HepG2 (cell line): ENCODE data around the gene TACO1. TPM values are rescaled to one million over a fixed set of nuclear protein-coding genes. Genes with fewer than 3 reads are reported as not detected.

ENCODE experiments used
- CTCF ChIP-seq: sonication (generic); formaldehyde crosslinking; IDR thresholded peaks from 2 replicates; pipeline ENCODE4 v1.5.0; 2020; ENCODE audit warnings: mild to moderate bottlenecking, missing genetic modification reagents, moderate library complexity
- DNMT3B ChIP-seq: conservative IDR thresholded peaks from 2 replicates; pipeline ENCODE4 v1.6.1; 2016; ENCODE audit warnings: missing biosample characterization, control low read depth
- FOXK2 ChIP-seq: fragments of 450-650 bp; IDR thresholded peaks from 2 replicates; pipeline ENCODE4 v1.6.1; 2016
- FOXP1 ChIP-seq, 2 experiments: fragments of 450-650 bp in 1 of 2; IDR thresholded peaks; 2 replicates each; pipeline ENCODE4 v1.6.1; 2017 to 2018; ENCODE audit warnings: antibody characterized with exemption in 1 of 2
- KAT7 ChIP-seq: IDR thresholded peaks from 2 replicates; pipeline ENCODE4 v1.6.1; 2018; ENCODE audit warnings: borderline replicate concordance, missing compliant biosample characterization
- LBX2 ChIP-seq: sonication (generic); formaldehyde crosslinking; IDR thresholded peaks from 2 replicates; pipeline ENCODE4 v1.5.0; 2020; ENCODE audit warnings: missing genetic modification reagents, mild to moderate bottlenecking, borderline replicate concordance
- MEF2D ChIP-seq: sonication (generic); formaldehyde crosslinking; IDR thresholded peaks from 2 replicates; pipeline ENCODE4 v1.5.1; 2020; ENCODE audit warnings: mild to moderate bottlenecking, missing genetic modification reagents
- MNT ChIP-seq: fragments of 450-650 bp; IDR thresholded peaks from 2 replicates; pipeline ENCODE4 v1.6.1; 2016
- NFIB ChIP-seq: sonication (generic); formaldehyde crosslinking; IDR thresholded peaks from 2 replicates; pipeline ENCODE4 v1.9.0; 2021; ENCODE audit warnings: missing genetic modification reagents, mild to moderate bottlenecking, borderline replicate concordance
- NONO ChIP-seq, 2 experiments: fragments of 450-650 bp in 1 of 2; sonication (generic) in 1 of 2; formaldehyde crosslinking in 1 of 2; IDR thresholded peaks in 1 of 2; conservative IDR thresholded peaks in 1 of 2; 2 replicates each; pipeline versions ENCODE4 v1.6.1 to v1.8.0; 2017 to 2022; ENCODE audit warnings: mild to moderate bottlenecking in 1 of 2, missing genetic modification reagents in 1 of 2, moderate library complexity in 1 of 2
- PAWR ChIP-seq: sonication (generic); formaldehyde crosslinking; IDR thresholded peaks from 2 replicates; pipeline ENCODE4 v1.4.0; 2020; ENCODE audit warnings: missing genetic modification reagents, mild to moderate bottlenecking, borderline replicate concordance
- PHF21A ChIP-seq: sonication (generic); formaldehyde crosslinking; IDR thresholded peaks from 2 replicates; pipeline ENCODE4 v1.5.0; 2020; ENCODE audit warnings: mild to moderate bottlenecking, missing genetic modification reagents
- PHF5A ChIP-seq: IDR thresholded peaks from one replicate; pipeline ENCODE4 v1.6.1; 2018; ENCODE audit warnings: low read depth, missing genetic modification reagents; ENCODE audit not compliant: unreplicated experiment
- PLRG1 ChIP-seq: fragments of 450-650 bp; conservative IDR thresholded peaks from 2 replicates; pipeline ENCODE4 v1.6.1; 2016
- PRMT3 ChIP-seq: sonication (generic); formaldehyde crosslinking; IDR thresholded peaks from 2 replicates; pipeline ENCODE4 v1.8.1; 2022; ENCODE audit warnings: low read depth, mild to moderate bottlenecking, moderate library complexity, missing genetic modification reagents, borderline replicate concordance
- REL ChIP-seq: sonication (generic); formaldehyde crosslinking; conservative IDR thresholded peaks from 2 replicates; pipeline ENCODE4 v1.8.0; 2022; ENCODE audit warnings: mild to moderate bottlenecking, missing genetic modification reagents, moderate library complexity
- THAP11 ChIP-seq: IDR thresholded peaks from 2 replicates; pipeline ENCODE4 v1.6.1; 2016; ENCODE audit warnings: missing biosample characterization, missing genetic modification reagents
- ZBTB37 ChIP-seq: sonication (generic); formaldehyde crosslinking; IDR thresholded peaks from 2 replicates; pipeline ENCODE4 v1.4.0; 2020; ENCODE audit warnings: mild to moderate bottlenecking, missing genetic modification reagents
- ZHX1 ChIP-seq: sonication (generic); formaldehyde crosslinking; IDR thresholded peaks from 2 replicates; pipeline ENCODE4 v1.8.1; 2022; ENCODE audit warnings: low read depth, mild to moderate bottlenecking, missing genetic modification reagents
- ZNF547 ChIP-seq: sonication (generic); formaldehyde crosslinking; IDR thresholded peaks from 2 replicates; pipeline ENCODE4 v1.5.1; 2020; ENCODE audit warnings: mild to moderate bottlenecking, missing genetic modification reagents
- ZNF572 ChIP-seq: sonication (generic); formaldehyde crosslinking; IDR thresholded peaks from 2 replicates; pipeline ENCODE4 v1.5.1; 2020; ENCODE audit warnings: mild to moderate bottlenecking, missing genetic modification reagents
- ZNF768 ChIP-seq: sonication (generic); formaldehyde crosslinking; IDR thresholded peaks from 2 replicates; pipeline ENCODE4 v1.4.0; 2020; ENCODE audit warnings: missing genetic modification reagents
- polyA plus RNA-seq, 8 experiments: library from polyadenylated mRNA; depleted of rRNA in 3 of 8; stranded (reverse) in 7 of 8; unstranded in 1 of 8; fragments of >200 nt; fragmentation: Illumina TruSeq in 4 of 8; extraction: Trizol in 4 of 8; gene quantifications; 2 replicates each; pipeline versions ENCODE4 v1.2.1 to v1.2.3, GENCODE V29; 2011 to 2016; ENCODE audit warnings: low read depth in 4 of 8, missing spikeins in 1 of 8, mixed read lengths in 1 of 8; ENCODE audit not compliant: insufficient read depth in 1 of 8
- total RNA-seq, 5 experiments: library from RNA; depleted of rRNA; stranded (reverse); fragments of >200 nt; fragmentation: Illumina TruSeq; extraction: Trizol; gene quantifications; 2 replicates each; pipeline ENCODE4 v1.2.3, GENCODE V29; 2016; ENCODE audit warnings: low read depth in 1 of 5

TACO1 gene
- total and polyA plus RNA-seq, 2 of the 13 experiments (the other 11 are each of a cell fraction or from before 2014, with no cell fraction given) = 34.7 to 53.6 TPM

- TF ChIP-seq PLRG1 (no peak), PHF21A (CRISPR knock-in tag) (peak; percentile 96), THAP11 (CRISPR knock-in tag) (peak; percentile 45), NONO (IDR thresholded peaks at IDR 0.05) (no peak), NONO (CRISPR knock-in tag; conservative IDR thresholded peaks at IDR 0.05) (peak; percentile 94), ZNF572 (CRISPR knock-in tag) (peak; percentile 100), PAWR (0 out of 2 replicates have a peak, but pooled peaks have one; percentile 80), FOXP1 (IDR thresholded peaks at IDR 0.05) (peak; percentile 87), FOXP1 (CRISPR knock-in tag; IDR thresholded peaks at IDR 0.05) (peak; percentile 92), NFIB (CRISPR knock-in tag) (no peak), ZNF768 (CRISPR knock-in tag) (peak; percentile 87), LBX2 (CRISPR knock-in tag) (no peak), PHF5A (CRISPR knock-in tag) (peak; percentile 94), CTCF (no peak; the same call in 1 of the 2 replicates), ZBTB37 (CRISPR knock-in tag) (peak; percentile 78; the same call in 1 of the 2 replicates), REL (CRISPR knock-in tag) (0 out of 2 replicates have a peak, but pooled peaks have one; percentile 32), KAT7 (CRISPR knock-in tag) (peak; percentile 85; the same call in 1 of the 2 replicates), FOXK2 (peak; percentile 96), DNMT3B (CRISPR knock-in tag) (0 out of 2 replicates have a peak, but pooled peaks have one; percentile 66), MEF2D (CRISPR knock-in tag) (peak; percentile 57), PRMT3 (CRISPR knock-in tag) (peak; percentile 86; the same call in 1 of the 2 replicates), MNT (peak; percentile 39), ZNF547 (CRISPR knock-in tag) (peak; percentile 86), ZHX1 (CRISPR knock-in tag) (peak; percentile 6; the same call in 1 of the 2 replicates)
Measured at GRCh38 chr17:63578027-63578768, 22.5 kb upstream of the TACO1 start (continued).
